ENCODE results near the gene ST6GALNAC4. TPM values are rescaled to one million over a fixed set of nuclear protein-coding genes. Genes with fewer than 3 reads are reported as not detected.

Gene ST6GALNAC4
- total RNA-seq (2014; rRNA removed; shearing (Covaris generic)), result 60.1 and 84.2 TPM in 2 replicates

GRCh38 chr9:127916720-127917581 is at the start of gene ST6GALNAC4:
TSS of gene ST6GALNAC4 (minus strand) at chr9:127917041. CDS start at chr9:127916419, 622 bp downstream.
- DNase-seq (ENCODE audit: low spot score), result peak; percentile 90

GRCh38 chr9:127965953-127966352 is 49.1 kb upstream of the ST6GALNAC4 start:
- DNase-seq (ENCODE audit: low spot score), result peak; percentile 38

GRCh38 chr9:127963359-127964064 is 46.7 kb upstream of the ST6GALNAC4 start:
- DNase-seq (ENCODE audit: low spot score), result no peak

- DNase-seq (ENCODE audit: low spot score), result no peak
Measured at GRCh38 chr9:127963041-127963358, 46.2 kb upstream of the ST6GALNAC4 start.

GRCh38 chr9:127962278-127962677 is 45.4 kb upstream of the ST6GALNAC4 start:
- DNase-seq (ENCODE audit: low spot score), result no peak

- DNase-seq (ENCODE audit: low spot score), result no peak
Measured at GRCh38 chr9:127961613-127962155, 44.8 kb upstream of the ST6GALNAC4 start.

GRCh38 chr9:127961155-127961490 is 44.3 kb upstream of the ST6GALNAC4 start:
- no peak for DNase-seq (ENCODE audit: low spot score)

- no peak for DNase-seq (ENCODE audit: low spot score)
Measured at GRCh38 chr9:127960410-127961154, 43.7 kb upstream of the ST6GALNAC4 start.

- DNase-seq (ENCODE audit: low spot score), result no peak
Measured at GRCh38 chr9:127959841-127960409, 43.1 kb upstream of the ST6GALNAC4 start.

- no peak for DNase-seq (ENCODE audit: low spot score)
Measured at GRCh38 chr9:127959398-127959797, 42.6 kb upstream of the ST6GALNAC4 start.

GRCh38 chr9:127958728-127959127 is 41.9 kb upstream of the ST6GALNAC4 start:
- DNase-seq (ENCODE audit: low spot score), result no peak

- peak; percentile 98 for DNase-seq (ENCODE audit: low spot score)
Measured at GRCh38 chr9:127955294-127956015, 38.6 kb upstream of the ST6GALNAC4 start.

GRCh38 chr9:127954831-127955293 is 38.0 kb upstream of the ST6GALNAC4 start:
- DNase-seq (ENCODE audit: low spot score), result no peak

- DNase-seq (ENCODE audit: low spot score), result peak; percentile 13
Measured at GRCh38 chr9:127953768-127954505, 37.1 kb upstream of the ST6GALNAC4 start.

- no peak for DNase-seq (ENCODE audit: low spot score)
Measured at GRCh38 chr9:127953154-127953553, 36.3 kb upstream of the ST6GALNAC4 start.

- DNase-seq (ENCODE audit: low spot score), result no peak
Measured at GRCh38 chr9:127950513-127951289, 33.9 kb upstream of the ST6GALNAC4 start.

- no peak for DNase-seq (ENCODE audit: low spot score)
Measured at GRCh38 chr9:127949827-127950512, 33.1 kb upstream of the ST6GALNAC4 start.

- DNase-seq (ENCODE audit: low spot score), result no peak
Measured at GRCh38 chr9:127947841-127948710, 31.2 kb upstream of the ST6GALNAC4 start.

All from HT-29 (cell line).